Suprapubic skin (tissue), 4 donors: ENCODE results near the gene PARP11. TPM values are rescaled to one million over a fixed set of nuclear protein-coding genes. Genes with fewer than 3 reads are reported as not detected.

Experiments used
- DNase-seq, 2 donors: peaks; one replicate each; pipeline ENCODE4 v3.0.0-alpha.2; 2019; ENCODE audit warnings: low spot score in 2 of 2
- H3K27ac ChIP-seq: fragments of 200-600 bp; sonication (generic); one replicate; pipeline ENCODE4 v1.5.1; 2019
- H3K27me3 ChIP-seq: fragments of 200-600 bp; sonication (generic); one replicate; pipeline ENCODE4 v1.5.1; 2019
- H3K36me3 ChIP-seq: fragments of 200-600 bp; sonication (generic); one replicate; pipeline ENCODE4 v1.5.1; 2019
- H3K4me1 ChIP-seq: fragments of 200-600 bp; sonication (generic); one replicate; pipeline ENCODE4 v1.5.1; 2019
- H3K4me3 ChIP-seq: fragments of 200-600 bp; sonication (generic); one replicate; pipeline ENCODE4 v1.5.1; 2019; ENCODE audit warnings: mild to moderate bottlenecking
- H3K9me3 ChIP-seq: fragments of 200-600 bp; sonication (generic); one replicate; pipeline ENCODE4 v1.5.1; 2019
- EP300 ChIP-seq: sonication (generic); formaldehyde crosslinking; IDR thresholded peaks from one replicate; pipeline ENCODE4 v1.6.1; 2017; ENCODE audit warnings: antibody characterized with exemption
- POLR2A ChIP-seq, 2 donors: fragments of 450-650 bp; IDR thresholded peaks; one replicate each; pipeline ENCODE4 v1.6.1; 2017; ENCODE audit warnings: antibody characterized with exemption in 2 of 2, mild to moderate bottlenecking in 2 of 2, moderate library complexity in 2 of 2
- POLR2AphosphoS5 ChIP-seq, 3 donors: sonication (generic); formaldehyde crosslinking; IDR thresholded peaks; one replicate each; pipeline ENCODE4 v1.6.1; 2017; ENCODE audit warnings: antibody characterized with exemption in 3 of 3
- WGBS: methylation state at CpG from one replicate; pipeline ENCODE4 v1.1.5; 2018; 5-methylcytosine and 5-hydroxymethylcytosine counted together
- total RNA-seq, 4 donors: library from RNA; depleted of rRNA; stranded (reverse); fragments of >200 nt; gene quantifications; one replicate each; pipeline ENCODE4 v1.1.0, GENCODE V29; 2016
- TF ChIP-seq, protein P1 (sequence below), 2 donors: fragments of 200-600 bp in 1 of 2; fragments of 450-650 bp in 1 of 2; sonication (generic) in 1 of 2; IDR thresholded peaks; one replicate each; pipeline ENCODE4 v1.5.1; 2016 to 2019; ENCODE audit warnings: antibody characterized with exemption in 2 of 2, mild to moderate bottlenecking in 1 of 2, moderate library complexity in 1 of 2

PARP11 gene
- total RNA-seq, 4 donors from 2014 or later: 2.3 to 5.8 (median 3.6) TPM

DNA sequence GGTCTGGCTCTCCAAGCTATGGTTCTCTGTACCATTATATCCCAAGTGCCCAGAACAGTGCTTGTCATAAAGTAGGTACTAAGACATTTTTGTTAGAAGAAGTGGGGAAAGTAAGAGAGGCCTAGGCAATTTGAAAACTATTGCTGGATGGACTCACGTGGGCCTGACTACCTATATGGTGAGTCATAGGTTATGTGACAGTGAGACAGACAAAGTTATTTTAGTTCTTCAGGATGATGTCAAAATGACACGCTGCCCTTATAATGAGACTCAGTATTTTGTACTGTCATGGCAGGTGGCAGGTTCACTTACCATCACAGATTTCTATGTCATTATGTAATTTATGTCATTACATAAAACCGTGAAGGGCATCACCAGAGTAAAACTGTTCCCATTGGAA is 53.1 kb downstream of the PARP11 start:
- Histone ChIP-seq H3K36me3 (peaks cover 11% of the 10 kb centered on the region), H3K27ac (no peak overlapping the region), H3K9me3 (no peaks in the 10 kb centered on the region), H3K27me3 (no peaks in the 10 kb centered on the region), H3K4me1 (no peaks in the 10 kb centered on the region), H3K4me3 (no peak overlapping the region)
- TF ChIP-seq POLR2AphosphoS5 (IDR thresholded peaks at IDR 0.05) (no peak), POLR2A (IDR thresholded peaks at IDR 0.05) (no peak), EP300 (no peak)
- TF ChIP-seq, protein P1, sequence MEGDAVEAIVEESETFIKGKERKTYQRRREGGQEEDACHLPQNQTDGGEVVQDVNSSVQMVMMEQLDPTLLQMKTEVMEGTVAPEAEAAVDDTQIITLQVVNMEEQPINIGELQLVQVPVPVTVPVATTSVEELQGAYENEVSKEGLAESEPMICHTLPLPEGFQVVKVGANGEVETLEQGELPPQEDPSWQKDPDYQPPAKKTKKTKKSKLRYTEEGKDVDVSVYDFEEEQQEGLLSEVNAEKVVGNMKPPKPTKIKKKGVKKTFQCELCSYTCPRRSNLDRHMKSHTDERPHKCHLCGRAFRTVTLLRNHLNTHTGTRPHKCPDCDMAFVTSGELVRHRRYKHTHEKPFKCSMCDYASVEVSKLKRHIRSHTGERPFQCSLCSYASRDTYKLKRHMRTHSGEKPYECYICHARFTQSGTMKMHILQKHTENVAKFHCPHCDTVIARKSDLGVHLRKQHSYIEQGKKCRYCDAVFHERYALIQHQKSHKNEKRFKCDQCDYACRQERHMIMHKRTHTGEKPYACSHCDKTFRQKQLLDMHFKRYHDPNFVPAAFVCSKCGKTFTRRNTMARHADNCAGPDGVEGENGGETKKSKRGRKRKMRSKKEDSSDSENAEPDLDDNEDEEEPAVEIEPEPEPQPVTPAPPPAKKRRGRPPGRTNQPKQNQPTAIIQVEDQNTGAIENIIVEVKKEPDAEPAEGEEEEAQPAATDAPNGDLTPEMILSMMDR (IDR thresholded peaks at IDR 0.05): no peak
- WGBS: 93% methylated on average over 3 of the region's 3 CpGs
- no peak for DNase-seq

DNA sequence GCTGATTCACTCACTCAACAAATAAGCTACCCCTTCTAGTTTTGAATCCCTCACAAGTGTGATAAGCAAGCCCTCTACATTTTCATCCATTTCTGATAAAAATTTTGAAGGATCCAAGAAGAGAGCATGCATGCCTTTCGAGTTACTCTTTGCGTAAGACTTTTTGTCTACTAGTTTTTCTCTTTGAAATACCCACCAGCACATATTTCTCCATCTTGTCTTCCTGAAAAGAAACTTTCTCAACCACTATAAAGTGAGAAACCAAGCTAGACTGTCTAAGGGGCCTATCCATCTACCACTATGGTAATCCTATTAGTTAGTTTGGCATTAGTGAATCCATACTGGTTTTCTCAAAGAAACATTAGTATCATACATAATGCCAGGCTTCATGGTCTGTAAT is 56.9 kb downstream of the PARP11 start:
- H3K36me3 ChIP-seq: peaks cover 11% of the 10 kb centered on the region
- H3K4me3 ChIP-seq: no peak overlapping the region
- TF ChIP-seq POLR2A (IDR thresholded peaks at IDR 0.05) (no peak), POLR2AphosphoS5 (IDR thresholded peaks at IDR 0.05) (no peak), EP300 (no peak)
- TF ChIP-seq, protein P1 (IDR thresholded peaks at IDR 0.05): no peak
- no peaks in the 10 kb centered on the region for H3K9me3 ChIP-seq
- H3K27ac ChIP-seq: no peak overlapping the region
- H3K27me3 ChIP-seq: no peaks in the 10 kb centered on the region
- no peaks in the 10 kb centered on the region for H3K4me1 ChIP-seq
- DNase-seq: no peak
- WGBS: 99% methylated on average over 2 of the region's 2 CpGs

DNA sequence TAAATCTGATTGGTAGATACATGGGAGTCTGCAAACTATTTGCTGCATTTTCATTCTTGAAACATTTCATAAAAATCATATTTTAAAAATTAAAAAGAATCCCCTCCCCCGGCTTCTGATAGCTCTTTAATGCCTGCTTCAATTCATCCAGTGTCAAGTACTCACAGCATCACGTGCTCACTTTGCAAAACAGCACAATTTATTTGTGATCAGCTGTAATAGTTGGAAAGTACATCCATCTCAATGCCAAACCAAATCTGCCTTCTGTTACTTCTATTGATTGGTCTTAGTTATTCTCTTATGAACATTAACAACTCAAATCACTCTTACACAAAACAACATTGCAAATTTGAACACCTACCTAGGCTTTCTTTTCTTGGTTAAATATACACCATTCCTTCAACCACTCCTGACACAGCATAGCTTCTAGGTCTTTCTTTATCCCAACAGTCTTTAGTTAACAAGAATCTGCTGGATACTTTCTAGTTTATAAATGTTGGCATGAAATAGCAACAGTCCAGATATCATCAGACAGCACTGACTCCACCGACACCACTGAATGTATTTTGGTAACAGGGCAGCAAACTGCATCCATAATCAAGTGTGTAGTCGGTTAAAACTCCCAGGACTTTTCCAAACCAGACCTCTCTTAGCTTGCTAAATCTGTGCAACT is 58.0 kb downstream of the PARP11 start:
- Histone ChIP-seq H3K36me3 (peaks cover 11% of the 10 kb centered on the region), H3K27ac (no peak overlapping the region), H3K9me3 (no peaks in the 10 kb centered on the region), H3K4me3 (no peak overlapping the region), H3K4me1 (no peaks in the 10 kb centered on the region), H3K27me3 (no peaks in the 10 kb centered on the region)
- DNase-seq: no peak
- TF ChIP-seq EP300: no peak
- no peak for TF ChIP-seq POLR2A (IDR thresholded peaks at IDR 0.05)
- 88% methylated on average over 4 of the region's 4 CpGs for WGBS

DNA sequence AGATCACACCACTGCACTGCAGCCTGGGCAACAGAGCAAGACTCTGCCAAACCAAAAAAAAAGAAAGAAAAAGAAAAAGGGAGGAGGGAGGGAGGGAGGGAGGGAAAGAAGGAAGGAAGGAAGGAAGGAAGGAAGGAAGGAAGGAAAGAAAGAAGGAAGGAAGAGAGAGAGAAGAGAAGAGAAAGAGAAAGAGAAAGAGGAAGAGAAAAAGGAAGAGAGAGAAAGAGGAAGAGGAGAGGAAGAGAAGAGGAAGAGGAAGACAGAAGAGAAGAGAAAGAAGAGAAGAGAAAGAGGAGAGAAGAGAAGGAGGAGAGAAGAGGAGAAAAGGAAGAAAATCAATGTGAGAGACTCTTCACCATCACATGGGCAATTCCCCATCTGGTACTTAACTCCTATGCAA is 62.7 kb downstream of the PARP11 start:
- Histone ChIP-seq H3K27ac (no peak overlapping the region), H3K4me3 (no peak overlapping the region), H3K9me3 (no peaks in the 10 kb centered on the region), H3K36me3 (peaks cover 13% of the 10 kb centered on the region), H3K27me3 (no peaks in the 10 kb centered on the region), H3K4me1 (no peaks in the 10 kb centered on the region)
- no peak for DNase-seq
- TF ChIP-seq POLR2A (IDR thresholded peaks at IDR 0.05): no peak
- TF ChIP-seq POLR2AphosphoS5 (IDR thresholded peaks at IDR 0.05): no peak
- no peak for TF ChIP-seq EP300
- TF ChIP-seq, protein P1 (IDR thresholded peaks at IDR 0.05): no peak

DNA sequence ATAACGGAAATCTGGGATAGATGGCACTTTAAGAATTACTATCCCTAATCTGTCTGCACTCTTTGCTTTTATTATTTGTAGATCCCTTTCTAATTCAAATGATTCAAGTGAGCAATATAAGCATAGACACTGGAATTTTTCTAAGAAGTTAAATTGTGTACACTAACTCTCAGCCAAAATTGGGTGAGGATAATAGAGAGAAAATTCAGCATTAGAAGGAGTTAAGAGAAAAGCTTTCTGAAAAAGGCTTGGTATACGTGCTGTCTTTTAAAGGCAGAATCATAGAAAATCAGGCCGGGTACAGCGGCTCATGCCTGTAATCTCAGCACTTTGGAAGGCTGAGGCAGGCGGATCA is 63.2 kb downstream of the PARP11 start:
- no peaks in the 10 kb centered on the region for H3K27me3 ChIP-seq
- peaks cover 13% of the 10 kb centered on the region for H3K36me3 ChIP-seq
- WGBS: 97% methylated on average over 5 of the region's 5 CpGs
- H3K4me3 ChIP-seq: no peak overlapping the region
- H3K9me3 ChIP-seq: no peaks in the 10 kb centered on the region
- DNase-seq: no peak
- no peak for TF ChIP-seq POLR2AphosphoS5 (IDR thresholded peaks at IDR 0.05)
- TF ChIP-seq POLR2A (IDR thresholded peaks at IDR 0.05): no peak
- TF ChIP-seq, protein P1 (IDR thresholded peaks at IDR 0.05): no peak
- no peak for TF ChIP-seq EP300
- no peaks in the 10 kb centered on the region for H3K4me1 ChIP-seq
- H3K27ac ChIP-seq: no peak overlapping the region
